PC-9 (cell line): ENCODE results near the gene SCEL. TPM values are rescaled to one million over a fixed set of nuclear protein-coding genes. Genes with fewer than 3 reads are reported as not detected.

Source experiments
- BruUV-seq: library from RNA; stranded (reverse); fragments of 400-500 nt; replicated peaks from 2 replicates; lab custom pipeline; 2021; lab: Mats Ljungman, UMichigan
- CTCF ChIA-PET: fragments of 300-600 bp; sonication (Branson Sonifier 250); formaldehyde crosslinking; loops from one replicate; lab custom pipeline; 2022; ENCODE audit warnings: antibody characterized with exemption; lab: Charles Lee
- POLR2A ChIA-PET: fragments of 300-600 bp; sonication (Branson Sonifier 250); formaldehyde crosslinking; loops from one replicate; lab custom pipeline; 2022; ENCODE audit warnings: antibody characterized with exemption; ENCODE audit not compliant: unreplicated experiment; lab: Charles Lee
- DNase-seq, 2 experiments: peaks; one replicate each; pipeline versions ENCODE4 v3.0.0 to v3.0.0-alpha.2; 2015 to 2022; ENCODE audit warnings: mixed read lengths in 1 of 2
- H2AFZ ChIP-seq: fragments of 200-600 bp; sonication (generic); 2 replicates; pipeline ENCODE4 v1.8.1; 2017; ENCODE audit warnings: antibody characterized with exemption
- H3F3A ChIP-seq: fragments of 200-600 bp; sonication (generic); 2 replicates; pipeline ENCODE4 v1.8.1; 2017; ENCODE audit warnings: antibody characterized with exemption, mild to moderate bottlenecking, low read depth; ENCODE audit not compliant: insufficient read depth
- H3K27ac ChIP-seq: fragments of 200-600 bp; sonication (generic); 2 replicates; pipeline ENCODE4 v1.6.1; 2016; ENCODE audit warnings: mixed run types
- H3K27me3 ChIP-seq: fragments of 200-600 bp; sonication (generic); 2 replicates; pipeline ENCODE4 v1.6.1; 2016; ENCODE audit warnings: low read depth, mixed run types; ENCODE audit not compliant: insufficient read depth
- H3K36me3 ChIP-seq: fragments of 200-600 bp; sonication (generic); 2 replicates; pipeline ENCODE4 v1.6.1; 2016; ENCODE audit warnings: low read depth, mixed run types
- H3K4me1 ChIP-seq: fragments of 200-600 bp; sonication (generic); replicated peaks from 2 replicates; pipeline ENCODE4 v1.6.1; 2016; ENCODE audit warnings: mixed run types; ENCODE audit not compliant: insufficient read depth
- H3K4me2 ChIP-seq: fragments of 200-600 bp; sonication (generic); 2 replicates; pipeline ENCODE4 v1.6.1; 2017; ENCODE audit warnings: mixed run types
- H3K4me3 ChIP-seq: fragments of 200-600 bp; sonication (generic); 2 replicates; pipeline ENCODE4 v1.6.1; 2016; ENCODE audit warnings: mixed run types
- H3K79me2 ChIP-seq: fragments of 200-600 bp; sonication (generic); 2 replicates; pipeline ENCODE4 v1.6.1; 2017; ENCODE audit warnings: low read depth, mixed run types
- H3K9me2 ChIP-seq: fragments of 200-600 bp; sonication (generic); 2 replicates; pipeline ENCODE4 v1.8.1; 2017; ENCODE audit warnings: mild to moderate bottlenecking; ENCODE audit not compliant: insufficient read depth
- H3K9me3 ChIP-seq: fragments of 200-600 bp; sonication (generic); 2 replicates; pipeline ENCODE4 v1.8.1; 2016; ENCODE audit warnings: low read depth; ENCODE audit not compliant: insufficient read depth
- H4K20me1 ChIP-seq: fragments of 200-600 bp; sonication (generic); 2 replicates; pipeline ENCODE4 v1.8.1; 2017; ENCODE audit not compliant: insufficient read depth
- CTCF ChIP-seq: fragments of 200-600 bp; sonication (generic); conservative IDR thresholded peaks from 2 replicates; pipeline ENCODE4 v1.6.1; 2017; ENCODE audit warnings: mixed run types, antibody characterized with exemption, mild to moderate bottlenecking, moderate library complexity
- EZH2 ChIP-seq: fragments of 200-600 bp; sonication (generic); IDR thresholded peaks from 2 replicates; pipeline ENCODE4 v1.8.0; 2017; ENCODE audit warnings: antibody characterized with exemption, low read depth
- intact Hi-C: fragments of 100-400 bp; cut with micrococcal nuclease; formaldehyde crosslinking; loops from one replicate; pipeline ENCODE4 v1.10.0; 2022; ENCODE audit not compliant: unreplicated experiment
- total RNA-seq: library from RNA; stranded (reverse); gene quantifications from 2 replicates; pipeline ENCODE4 v1.2.3, GENCODE V29; 2021

The SCEL gene
- total RNA-seq, 1 experiment from 2014 or later, result 32.5 TPM

- no peak for DNase-seq
- ChIA-PET CTCF (no interaction called here), POLR2A (no interaction called here)
- H2AFZ ChIP-seq, result no peak overlapping the region
- no peaks in the 10 kb centered on the region for H3K79me2 ChIP-seq
- no peaks in the 10 kb centered on the region for H3K9me3 ChIP-seq
- no peak overlapping the region for H3K4me3 ChIP-seq
- no peaks in the 10 kb centered on the region for H3K4me1 ChIP-seq
- intact Hi-C loops, result no loop called here
- H3K27me3 ChIP-seq, result no peaks in the 10 kb centered on the region
- peaks cover 6% of the 10 kb centered on the region; the same call in 1 of the 2 replicates for H4K20me1 ChIP-seq
- H3K36me3 ChIP-seq, result no peaks in the 10 kb centered on the region; the same call in 1 of the 2 replicates
- BruUV-seq, result no TSS peak
- no peak overlapping the region for H3K4me2 ChIP-seq
- no peaks in the 10 kb centered on the region for H3K9me2 ChIP-seq
- H3K27ac ChIP-seq, result no peak overlapping the region
- H3F3A ChIP-seq, result no peaks in the 10 kb centered on the region
- TF ChIP-seq EZH2, result no peak
- TF ChIP-seq CTCF, result no peak
Measured at GRCh38 chr13:77600701-77601100, 65.2 kb downstream of the SCEL start.

- no peak for DNase-seq
Measured at GRCh38 chr13:77611068-77611467, 75.6 kb downstream of the SCEL start.

GRCh38 chr13:77616027-77616426 lies 80.5 kb downstream of the SCEL start:
- BruUV-seq, result no TSS peak
- intact Hi-C loops, result no loop called here
- H3K4me1 ChIP-seq, result no peaks in the 10 kb centered on the region
- no peak overlapping the region for H3K27ac ChIP-seq
- H3K9me3 ChIP-seq, result no peaks in the 10 kb centered on the region
- H3K4me2 ChIP-seq, result no peak overlapping the region
- H3K4me3 ChIP-seq, result no peak overlapping the region
- DNase-seq, result no peak
- H2AFZ ChIP-seq, result no peak overlapping the region
- H3K36me3 ChIP-seq, result no peaks in the 10 kb centered on the region
- no peaks in the 10 kb centered on the region for H4K20me1 ChIP-seq
- no peaks in the 10 kb centered on the region for H3K79me2 ChIP-seq
- no peaks in the 10 kb centered on the region for H3K27me3 ChIP-seq
- CTCF ChIA-PET, result no interaction called here
- TF ChIP-seq CTCF (no peak), EZH2 (no peak)
- POLR2A ChIA-PET, result no interaction called here
- no peaks in the 10 kb centered on the region; the same call in 1 of the 2 replicates for H3K9me2 ChIP-seq
- H3F3A ChIP-seq, result peaks cover 5% of the 10 kb centered on the region; the same call in 1 of the 2 replicates

More at GRCh38 chr13:77611068-77611467, 75.6 kb downstream of the SCEL start:
- Histone ChIP-seq H3K4me2 (no peak overlapping the region), H3F3A (peaks cover 5% of the 10 kb centered on the region; the same call in 1 of the 2 replicates), H4K20me1 (no peaks in the 10 kb centered on the region), H3K4me1 (no peaks in the 10 kb centered on the region), H3K27ac (no peak overlapping the region), H3K9me3 (no peaks in the 10 kb centered on the region), H3K4me3 (no peak overlapping the region), H3K79me2 (no peaks in the 10 kb centered on the region), H3K36me3 (peaks cover 5% of the 10 kb centered on the region; the same call in 1 of the 2 replicates), H2AFZ (no peak overlapping the region), H3K27me3 (no peaks in the 10 kb centered on the region), H3K9me2 (no peaks in the 10 kb centered on the region)
- intact Hi-C loops, result no loop called here
- TF ChIP-seq EZH2, result no peak
- TF ChIP-seq CTCF, result no peak
- ChIA-PET CTCF (no interaction called here), POLR2A (no interaction called here)
- BruUV-seq, result no TSS peak
